Astrocyte (in vitro differentiated cells and primary cell): ENCODE measurements around the gene EVC2. TPM values are rescaled to one million over a fixed set of nuclear protein-coding genes. Genes with fewer than 3 reads are reported as not detected.
A peak's percentile ranks its signal among the peaks of the same experiment; 100 is the strongest.

Experiments
- DNase-seq: peaks from one replicate; pipeline ENCODE4 v3.0.0-alpha.2; 2010; ENCODE audit warnings: low read depth
- FAIRE-seq: peaks from 2 replicates; lab custom pipeline; 2011; peaks lifted over from hg19 to GRCh38; lab: Jason Lieb, UNC
- H2AFZ ChIP-seq: 2 replicates; pipeline ENCODE4 v1.6.0; 2012; ENCODE audit warnings: low read depth, low read length, inconsistent platforms
- H3K27ac ChIP-seq: 2 replicates; pipeline ENCODE4 v1.5.1; 2011; ENCODE audit warnings: low read depth, low read length, inconsistent platforms
- H3K27me3 ChIP-seq: 2 replicates; pipeline ENCODE4 v1.6.0; 2011; ENCODE audit warnings: low read length, inconsistent platforms; ENCODE audit not compliant: insufficient read depth
- H3K36me3 ChIP-seq: 2 replicates; pipeline ENCODE4 v1.5.1; 2011; ENCODE audit warnings: low read length, inconsistent platforms; ENCODE audit not compliant: insufficient read depth
- H3K4me1 ChIP-seq: 2 replicates; pipeline ENCODE4 v1.5.1; 2011; ENCODE audit warnings: low read length, inconsistent platforms; ENCODE audit not compliant: insufficient read depth
- H3K4me2 ChIP-seq: 2 replicates; pipeline ENCODE4 v1.6.0; 2012; ENCODE audit warnings: low read length, inconsistent platforms
- H3K4me3 ChIP-seq: 2 replicates; pipeline ENCODE4 v1.5.1; 2011; ENCODE audit warnings: low read depth, mild to moderate bottlenecking, low read length, inconsistent platforms; ENCODE audit not compliant: insufficient read depth
- H3K79me2 ChIP-seq: 2 replicates; pipeline ENCODE4 v1.6.0; 2012; ENCODE audit warnings: mild to moderate bottlenecking, low read length, inconsistent platforms; ENCODE audit not compliant: insufficient read depth
- H3K9ac ChIP-seq: 2 replicates; pipeline ENCODE4 v1.6.0; 2012; ENCODE audit warnings: mild to moderate bottlenecking, low read length, inconsistent platforms
- H3K9me3 ChIP-seq: 2 replicates; pipeline ENCODE4 v1.5.1; 2012; ENCODE audit warnings: low read depth, mild to moderate bottlenecking, low read length, inconsistent platforms; ENCODE audit not compliant: insufficient read depth
- H4K20me1 ChIP-seq: 2 replicates; pipeline ENCODE4 v1.6.0; 2012; ENCODE audit warnings: low read length, inconsistent platforms; ENCODE audit not compliant: insufficient read depth
- H3K27ac Mint-ChIP-seq: one replicate; pipeline ENCODE4 v1.8.0; 2021; ENCODE audit warnings: mild to moderate bottlenecking, mixed read lengths; ENCODE audit not compliant: unreplicated experiment
- H3K27me3 Mint-ChIP-seq: one replicate; pipeline ENCODE4 v1.8.0; 2021; ENCODE audit warnings: low read depth, mixed read lengths; ENCODE audit not compliant: unreplicated experiment
- H3K36me3 Mint-ChIP-seq: one replicate; pipeline ENCODE4 v1.8.0; 2021; ENCODE audit warnings: low read depth, mixed read lengths; ENCODE audit not compliant: unreplicated experiment
- H3K4me1 Mint-ChIP-seq: one replicate; pipeline ENCODE4 v1.8.0; 2021; ENCODE audit warnings: low read depth, mixed read lengths; ENCODE audit not compliant: unreplicated experiment
- H3K4me3 Mint-ChIP-seq: one replicate; pipeline ENCODE4 v1.8.0; 2021; ENCODE audit warnings: mild to moderate bottlenecking, moderate library complexity, mixed read lengths; ENCODE audit not compliant: unreplicated experiment
- H3K9me3 Mint-ChIP-seq: one replicate; pipeline ENCODE4 v1.8.0; 2021; ENCODE audit warnings: mild to moderate bottlenecking, mixed read lengths; ENCODE audit not compliant: unreplicated experiment
- EZH2 ChIP-seq: IDR thresholded peaks from 2 replicates; pipeline ENCODE4 v1.6.1; 2012; ENCODE audit warnings: mild to moderate bottlenecking, low read length, inconsistent platforms; ENCODE audit not compliant: insufficient read depth
- total RNA-seq: library from RNA; stranded (reverse); gene quantifications from 2 replicates; pipeline ENCODE4 v1.2.1, GENCODE V29; 2021
- TF ChIP-seq, protein P1 (sequence below): IDR thresholded peaks from 2 replicates; pipeline ENCODE4 v1.5.1; 2011; ENCODE audit warnings: low read depth, mild to moderate bottlenecking, inconsistent platforms, low read length, moderate library complexity; ENCODE audit not compliant: insufficient read depth

Gene EVC2
- total RNA-seq, 1 donor from 2014 or later, result 3.3 TPM

DNA sequence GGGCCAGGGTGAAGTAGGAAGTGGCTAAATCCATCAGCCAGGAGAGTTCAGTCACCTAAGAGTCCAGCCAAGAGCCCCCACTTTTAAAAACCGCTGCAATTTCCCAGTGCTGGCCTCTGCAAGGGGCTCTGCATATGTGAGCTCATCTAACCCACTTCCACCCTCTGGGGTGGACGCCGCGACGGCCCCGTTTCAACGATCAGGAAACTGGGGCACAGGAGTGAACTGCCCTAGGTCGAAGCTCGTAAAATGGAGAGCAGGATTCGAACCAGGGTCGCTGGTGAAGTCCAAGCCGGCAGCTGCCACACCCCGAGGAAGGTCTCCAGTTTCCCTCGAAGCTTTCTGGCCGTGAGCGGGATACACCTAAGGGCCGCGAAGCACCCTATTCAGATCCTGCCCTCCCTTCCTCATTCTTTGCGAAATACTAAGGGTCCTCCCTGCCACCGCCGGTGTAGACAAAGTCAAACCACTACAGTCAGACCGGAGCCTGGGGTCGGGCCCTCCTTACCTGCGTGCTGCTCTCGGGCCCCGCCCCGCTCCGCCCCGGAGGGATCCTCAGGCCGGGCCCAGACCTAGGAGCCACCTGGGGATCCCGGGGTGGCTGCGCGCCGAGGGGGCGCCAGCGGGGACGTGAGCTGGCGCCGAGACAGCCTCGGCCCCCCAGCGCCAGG, 446 bp downstream of the EVC2 start:
- FAIRE-seq (no peak), DNase-seq (no peak)
- Histone ChIP-seq H3K79me2 (peaks cover 33% of the 10 kb centered on the region), H3K4me1 (peaks cover 38% of the 10 kb centered on the region), H3K36me3 (no peaks in the 10 kb centered on the region), H3K9me3 (no peaks in the 10 kb centered on the region), H3K27me3 (no peaks in the 10 kb centered on the region), H3K9ac (peak overlapping the region; percentile 81), H3K27ac (peak overlapping the region; percentile 59), H3K4me3 (peak overlapping the region; percentile 68), H2AFZ (peak overlapping the region; percentile 94), H4K20me1 (peaks cover 15% of the 10 kb centered on the region), H3K4me2 (peak overlapping the region; percentile 89)
- H3K4me3 Mint-ChIP-seq, result peak overlapping the region; percentile 78
- no peak overlapping the region for H3K27ac Mint-ChIP-seq
- peaks cover 17% of the 10 kb centered on the region for H3K4me1 Mint-ChIP-seq
- TF ChIP-seq, protein P1, sequence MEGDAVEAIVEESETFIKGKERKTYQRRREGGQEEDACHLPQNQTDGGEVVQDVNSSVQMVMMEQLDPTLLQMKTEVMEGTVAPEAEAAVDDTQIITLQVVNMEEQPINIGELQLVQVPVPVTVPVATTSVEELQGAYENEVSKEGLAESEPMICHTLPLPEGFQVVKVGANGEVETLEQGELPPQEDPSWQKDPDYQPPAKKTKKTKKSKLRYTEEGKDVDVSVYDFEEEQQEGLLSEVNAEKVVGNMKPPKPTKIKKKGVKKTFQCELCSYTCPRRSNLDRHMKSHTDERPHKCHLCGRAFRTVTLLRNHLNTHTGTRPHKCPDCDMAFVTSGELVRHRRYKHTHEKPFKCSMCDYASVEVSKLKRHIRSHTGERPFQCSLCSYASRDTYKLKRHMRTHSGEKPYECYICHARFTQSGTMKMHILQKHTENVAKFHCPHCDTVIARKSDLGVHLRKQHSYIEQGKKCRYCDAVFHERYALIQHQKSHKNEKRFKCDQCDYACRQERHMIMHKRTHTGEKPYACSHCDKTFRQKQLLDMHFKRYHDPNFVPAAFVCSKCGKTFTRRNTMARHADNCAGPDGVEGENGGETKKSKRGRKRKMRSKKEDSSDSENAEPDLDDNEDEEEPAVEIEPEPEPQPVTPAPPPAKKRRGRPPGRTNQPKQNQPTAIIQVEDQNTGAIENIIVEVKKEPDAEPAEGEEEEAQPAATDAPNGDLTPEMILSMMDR, result no peak
- no peak for TF ChIP-seq EZH2
- H3K27me3 Mint-ChIP-seq, result peaks cover 5% of the 10 kb centered on the region
- peaks cover 8% of the 10 kb centered on the region for H3K9me3 Mint-ChIP-seq
- peaks cover 16% of the 10 kb centered on the region for H3K36me3 Mint-ChIP-seq

DNA sequence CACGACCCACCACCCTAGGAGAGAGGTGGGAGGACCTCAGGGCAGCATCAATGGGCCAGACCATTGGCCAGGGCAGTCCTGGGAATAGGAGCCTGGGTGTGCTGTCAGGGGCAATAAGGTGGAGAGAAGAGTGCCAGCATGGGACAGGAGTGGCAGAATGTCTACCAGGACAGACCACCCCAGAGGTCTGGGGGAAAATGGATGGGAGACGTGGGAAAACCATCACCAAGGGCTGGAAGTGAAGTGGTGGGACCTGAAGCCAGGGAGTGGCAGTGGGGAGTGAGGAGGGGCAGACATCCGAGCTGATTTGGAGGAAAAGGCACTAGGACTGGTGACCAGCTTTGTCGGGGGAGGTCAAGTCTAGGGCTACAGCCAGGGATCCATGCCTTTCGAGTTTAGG, 993 bp downstream of the EVC2 start:
- Histone ChIP-seq H3K4me3 (peak overlapping the region; percentile 68), H3K9ac (peak overlapping the region; percentile 81), H3K27me3 (no peaks in the 10 kb centered on the region), H3K9me3 (no peaks in the 10 kb centered on the region), H3K79me2 (peaks cover 31% of the 10 kb centered on the region), H3K4me2 (peak overlapping the region; percentile 89), H3K27ac (no peak overlapping the region), H2AFZ (no peak overlapping the region), H4K20me1 (peaks cover 13% of the 10 kb centered on the region), H3K4me1 (peaks cover 34% of the 10 kb centered on the region), H3K36me3 (peaks cover under 1% of the 10 kb centered on the region)
- no peak for DNase-seq
- Mint-ChIP-seq H3K9me3 (peaks cover 8% of the 10 kb centered on the region), H3K36me3 (peaks cover 16% of the 10 kb centered on the region), H3K27ac (no peak overlapping the region), H3K27me3 (peaks cover 5% of the 10 kb centered on the region), H3K4me3 (peak overlapping the region; percentile 78), H3K4me1 (peaks cover 13% of the 10 kb centered on the region)
- FAIRE-seq, result no peak
- no peak for TF ChIP-seq EZH2

DNA sequence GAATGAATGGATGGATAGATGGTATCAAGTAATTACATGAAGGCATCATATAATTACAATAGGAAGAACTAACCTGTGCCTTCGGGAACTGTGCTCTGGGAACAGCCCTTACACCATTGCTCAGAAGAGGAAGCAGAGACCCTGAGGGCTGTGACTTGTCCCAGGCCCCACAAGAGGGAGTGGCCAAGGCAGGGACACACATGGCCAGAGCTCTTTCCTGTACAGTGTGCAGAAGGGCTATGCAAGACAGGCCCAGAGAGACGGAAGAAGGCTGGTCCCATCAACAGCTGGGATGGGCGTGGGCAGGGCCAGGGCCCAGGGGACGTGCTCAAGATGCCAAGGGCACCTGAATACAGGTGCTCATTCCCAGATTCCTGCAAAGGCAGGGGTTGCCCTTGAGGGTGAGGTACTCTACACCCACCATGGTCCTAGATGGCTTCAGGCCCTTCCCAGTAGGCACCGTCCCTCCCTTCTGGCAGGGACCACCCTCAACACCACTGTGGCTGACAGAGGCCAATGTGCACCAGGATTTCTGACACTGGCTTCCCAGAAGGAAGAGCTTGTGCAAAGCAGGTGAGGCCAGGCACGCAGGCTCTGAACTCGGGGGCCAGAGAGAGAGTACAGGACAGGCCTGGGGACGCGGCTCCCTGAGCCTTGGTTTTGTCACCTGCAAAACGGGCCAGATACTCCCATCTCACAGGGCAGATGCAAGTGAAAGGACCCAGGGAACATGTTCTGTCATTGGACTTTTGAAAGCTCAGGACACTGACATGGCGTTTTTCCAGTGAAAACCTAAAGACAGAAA, 1.7 kb downstream of the EVC2 start:
- H3K4me2 ChIP-seq, result peak overlapping the region; percentile 89

More for the DNA sequence above, 1.7 kb downstream of the EVC2 start:
- no peaks in the 10 kb centered on the region for H3K27me3 ChIP-seq
- Mint-ChIP-seq H3K4me1 (peaks cover 12% of the 10 kb centered on the region), H3K27me3 (peaks cover 5% of the 10 kb centered on the region), H3K27ac (no peak overlapping the region), H3K36me3 (peaks cover 22% of the 10 kb centered on the region), H3K4me3 (peak overlapping the region; percentile 78), H3K9me3 (peaks cover 8% of the 10 kb centered on the region)
- no peak for FAIRE-seq
- H3K36me3 ChIP-seq, result peaks cover 2% of the 10 kb centered on the region
- peaks cover 27% of the 10 kb centered on the region for H3K4me1 ChIP-seq
- no peak for DNase-seq
- H3K9ac ChIP-seq, result no peak overlapping the region
- H3K79me2 ChIP-seq, result peaks cover 30% of the 10 kb centered on the region
- H2AFZ ChIP-seq, result no peak overlapping the region
- peaks cover 13% of the 10 kb centered on the region for H4K20me1 ChIP-seq
- no peak overlapping the region for H3K27ac ChIP-seq
- no peaks in the 10 kb centered on the region for H3K9me3 ChIP-seq
- H3K4me3 ChIP-seq, result no peak overlapping the region
- no peak for TF ChIP-seq EZH2
- TF ChIP-seq, protein P1, result no peak
